Neural progenitor cell (in vitro differentiated cells): ENCODE measurements around the gene TYRP1.

Experiments
- CTCF ChIP-seq: fragments of 200-600 bp; sonication (generic); IDR thresholded peaks from 2 replicates; pipeline ENCODE4 v1.5.1; 2017; ENCODE audit warnings: antibody characterized with exemption, mild to moderate bottlenecking
- EZH2 ChIP-seq: fragments of 200-600 bp; sonication (generic); IDR thresholded peaks from 2 replicates; pipeline ENCODE4 v1.6.1; 2017; ENCODE audit warnings: antibody characterized with exemption, mild to moderate bottlenecking, moderate library complexity

GRCh38 chr9:12658531-12659209 lies 34.5 kb upstream of the TYRP1 start:
- no peak for TF ChIP-seq CTCF
- no peak for TF ChIP-seq EZH2
